A673 (cell line): ENCODE measurements around the gene FRMPD1. TPM values are rescaled to one million over a fixed set of nuclear protein-coding genes. Genes with fewer than 3 reads are reported as not detected.

Experiments used
- BruUV-seq: library from RNA; stranded (reverse); fragments of 400-500 nt; replicated peaks from 2 replicates; lab custom pipeline; 2021; lab: Mats Ljungman, UMichigan
- CTCF ChIA-PET: fragments of 300-600 bp; sonication (Branson Sonifier 250); formaldehyde crosslinking; loops from one replicate; lab custom pipeline; 2022; ENCODE audit warnings: antibody characterized with exemption; lab: Charles Lee
- POLR2A ChIA-PET: fragments of 300-600 bp; sonication (Branson Sonifier 250); formaldehyde crosslinking; loops from one replicate; lab custom pipeline; 2022; ENCODE audit warnings: antibody characterized with exemption; ENCODE audit not compliant: low non-redundant PET; lab: Charles Lee
- DNase-seq: peaks from one replicate; pipeline ENCODE4 v3.0.0-alpha.2; 2015; ENCODE audit warnings: low spot score
- H3K27ac ChIP-seq: fragments of 200-600 bp; sonication (generic); 2 replicates; pipeline ENCODE4 v1.5.1; 2016; ENCODE audit warnings: mixed run types, low read depth, mild to moderate bottlenecking, mixed read lengths, antibody characterized with exemption, low read length; ENCODE audit not compliant: poor library complexity, severe bottlenecking
- H3K27me3 ChIP-seq: fragments of 200-600 bp; sonication (generic); replicated peaks from 2 replicates; pipeline ENCODE4 v1.6.1; 2017; ENCODE audit warnings: mixed run types, low read depth, mild to moderate bottlenecking, mixed read lengths, antibody characterized with exemption, low read length; ENCODE audit not compliant: insufficient read depth, poor library complexity
- H3K36me3 ChIP-seq: fragments of 200-600 bp; sonication (generic); 2 replicates; pipeline ENCODE4 v1.6.1; 2016; ENCODE audit warnings: mixed run types, mild to moderate bottlenecking, mixed read lengths, antibody characterized with exemption, low read length; ENCODE audit not compliant: insufficient read depth, poor library complexity, severe bottlenecking
- H3K4me1 ChIP-seq: fragments of 200-600 bp; sonication (generic); 2 replicates; pipeline ENCODE4 v1.6.1; 2017; ENCODE audit warnings: mixed run types, mild to moderate bottlenecking, mixed read lengths, antibody characterized with exemption, low read length; ENCODE audit not compliant: insufficient read depth, poor library complexity, severe bottlenecking
- H3K4me3 ChIP-seq: fragments of 200-600 bp; sonication (generic); 2 replicates; pipeline ENCODE4 v1.5.1; 2016; ENCODE audit warnings: low read depth, mixed run types, mild to moderate bottlenecking, mixed read lengths, low read length; ENCODE audit not compliant: poor library complexity, severe bottlenecking
- H3K9me3 ChIP-seq: fragments of 200-600 bp; sonication (generic); 2 replicates; pipeline ENCODE4 v1.6.1; 2016; ENCODE audit warnings: mixed run types, low read depth, mild to moderate bottlenecking, mixed read lengths, antibody characterized with exemption, low read length; ENCODE audit not compliant: poor library complexity, severe bottlenecking
- CTCF ChIP-seq: fragments of 300-800, 200-600 bp; sonication (generic); conservative IDR thresholded peaks from 2 replicates; pipeline ENCODE4 v1.5.1; 2017; ENCODE audit warnings: low read depth, mild to moderate bottlenecking, antibody characterized with exemption, low read length, moderate library complexity, mixed read lengths
- EZH2 ChIP-seq: fragments of 200-600 bp; sonication (generic); IDR thresholded peaks from 2 replicates; pipeline ENCODE4 v1.6.1; 2017; ENCODE audit warnings: borderline replicate concordance, low read depth, mild to moderate bottlenecking, mixed read lengths, antibody characterized with exemption, low read length; ENCODE audit not compliant: poor library complexity, severe bottlenecking
- intact Hi-C: fragments of 100-400 bp; cut with micrococcal nuclease; formaldehyde crosslinking; loops from one replicate; pipeline ENCODE4 v1.10.0; 2022; ENCODE audit not compliant: unreplicated experiment
- total RNA-seq: library from RNA; stranded (reverse); gene quantifications from 2 replicates; pipeline ENCODE4 v1.2.3, GENCODE V29; 2021

Gene FRMPD1
- total RNA-seq, 1 experiment from 2014 or later, result not detected

- no TSS peak for BruUV-seq
- Histone ChIP-seq H3K27ac (no peak overlapping the region), H3K9me3 (no peaks in the 10 kb centered on the region), H3K4me3 (no peak overlapping the region), H3K36me3 (no peaks in the 10 kb centered on the region), H3K4me1 (peaks cover 8% of the 10 kb centered on the region), H3K27me3 (no peaks in the 10 kb centered on the region)
- ChIA-PET CTCF (no interaction called here), POLR2A (no interaction called here)
- TF ChIP-seq CTCF (no peak), EZH2 (no peak)
- intact Hi-C loops, result no loop called here
- DNase-seq, result no peak
Observed at GRCh38 chr9:37618817-37619216, 31.9 kb upstream of the FRMPD1 start.

GRCh38 chr9:37619806-37620205, 30.9 kb upstream of the FRMPD1 start:
- H3K36me3 ChIP-seq, result no peaks in the 10 kb centered on the region
- no peak overlapping the region for H3K27ac ChIP-seq
- no peaks in the 10 kb centered on the region for H3K27me3 ChIP-seq
- no peak for TF ChIP-seq CTCF
- no peak for TF ChIP-seq EZH2
- intact Hi-C loops, result no loop called here
- H3K9me3 ChIP-seq, result no peaks in the 10 kb centered on the region
- BruUV-seq, result no TSS peak
- ChIA-PET CTCF (no interaction called here), POLR2A (no interaction called here)
- no peak overlapping the region for H3K4me3 ChIP-seq
- DNase-seq, result no peak
- peaks cover 8% of the 10 kb centered on the region for H3K4me1 ChIP-seq

- no peak for DNase-seq
- no peaks in the 10 kb centered on the region for H3K9me3 ChIP-seq
- no peak overlapping the region for H3K4me3 ChIP-seq
- intact Hi-C loops, result no loop called here
- no TSS peak for BruUV-seq
- no peak overlapping the region for H3K27ac ChIP-seq
- ChIA-PET CTCF (no interaction called here), POLR2A (no interaction called here)
- no peaks in the 10 kb centered on the region for H3K27me3 ChIP-seq
- no peak for TF ChIP-seq CTCF
- TF ChIP-seq EZH2, result no peak
- no peaks in the 10 kb centered on the region for H3K36me3 ChIP-seq
- H3K4me1 ChIP-seq, result peaks cover 8% of the 10 kb centered on the region
Observed at GRCh38 chr9:37620396-37620795, 30.4 kb upstream of the FRMPD1 start.
